Middle frontal gyrus (tissue), 1 donor: Measurements from ENCODE around the gene RABEP1.
"Not testable (repeated sequence)": the region's sequence is repeated elsewhere in the genome, so short reads cannot be mapped to it uniquely, and the experiment has no call there.

Experiments
- DNase-seq: peaks from one replicate; pipeline ENCODE4 v3.0.0-alpha.2; 2015; ENCODE audit warnings: low spot score; ENCODE audit errors: extremely low spot score

RABEP1 gene, protein sequence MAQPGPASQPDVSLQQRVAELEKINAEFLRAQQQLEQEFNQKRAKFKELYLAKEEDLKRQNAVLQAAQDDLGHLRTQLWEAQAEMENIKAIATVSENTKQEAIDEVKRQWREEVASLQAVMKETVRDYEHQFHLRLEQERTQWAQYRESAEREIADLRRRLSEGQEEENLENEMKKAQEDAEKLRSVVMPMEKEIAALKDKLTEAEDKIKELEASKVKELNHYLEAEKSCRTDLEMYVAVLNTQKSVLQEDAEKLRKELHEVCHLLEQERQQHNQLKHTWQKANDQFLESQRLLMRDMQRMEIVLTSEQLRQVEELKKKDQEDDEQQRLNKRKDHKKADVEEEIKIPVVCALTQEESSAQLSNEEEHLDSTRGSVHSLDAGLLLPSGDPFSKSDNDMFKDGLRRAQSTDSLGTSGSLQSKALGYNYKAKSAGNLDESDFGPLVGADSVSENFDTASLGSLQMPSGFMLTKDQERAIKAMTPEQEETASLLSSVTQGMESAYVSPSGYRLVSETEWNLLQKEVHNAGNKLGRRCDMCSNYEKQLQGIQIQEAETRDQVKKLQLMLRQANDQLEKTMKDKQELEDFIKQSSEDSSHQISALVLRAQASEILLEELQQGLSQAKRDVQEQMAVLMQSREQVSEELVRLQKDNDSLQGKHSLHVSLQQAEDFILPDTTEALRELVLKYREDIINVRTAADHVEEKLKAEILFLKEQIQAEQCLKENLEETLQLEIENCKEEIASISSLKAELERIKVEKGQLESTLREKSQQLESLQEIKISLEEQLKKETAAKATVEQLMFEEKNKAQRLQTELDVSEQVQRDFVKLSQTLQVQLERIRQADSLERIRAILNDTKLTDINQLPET

DNA sequence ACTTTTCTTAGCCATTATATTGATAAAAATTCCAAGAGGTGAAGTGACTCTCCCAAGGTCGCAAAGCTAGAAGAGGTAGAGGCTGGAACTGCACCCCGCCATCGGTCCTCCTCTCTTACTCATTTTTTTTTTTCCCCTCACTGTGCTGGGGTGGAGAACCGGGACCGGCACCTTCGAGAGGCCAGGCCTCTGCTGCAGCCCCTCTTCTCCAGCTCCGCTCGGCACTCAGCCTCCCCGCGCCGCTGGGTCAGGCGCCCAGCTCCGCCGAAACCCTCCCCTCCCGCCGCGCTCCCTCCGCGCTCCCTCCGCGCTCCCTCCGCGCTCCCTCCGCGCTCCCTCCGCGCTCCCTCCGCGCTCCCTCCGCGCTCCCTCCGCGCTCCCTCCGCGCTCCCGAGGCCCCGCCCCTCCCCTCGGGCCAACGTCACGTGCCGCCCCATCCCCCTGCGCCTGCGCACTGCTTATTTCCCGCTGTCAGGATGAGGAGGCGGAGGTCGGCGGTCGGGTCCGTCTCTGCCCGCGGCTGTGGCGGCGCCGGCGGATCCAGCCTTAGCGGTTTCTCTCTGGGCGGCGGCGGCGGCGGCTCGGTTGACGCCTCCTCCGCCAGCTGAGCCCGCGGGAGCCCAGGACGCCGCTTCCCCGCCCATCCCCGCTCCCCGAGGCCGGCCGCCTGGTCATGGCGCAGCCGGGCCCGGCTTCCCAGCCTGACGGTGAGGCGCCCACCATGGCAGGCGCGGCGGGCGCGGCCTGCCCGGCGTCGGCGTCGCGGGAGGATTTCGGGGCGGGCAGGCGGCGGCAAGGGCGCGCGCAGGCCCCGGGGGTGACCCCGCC lies at the start of gene RABEP1:
TSS of gene RABEP1 (plus strand) at position 471 of the 828 bp plus-strand sequence. CDS start at position 674, 203 bp downstream.
- peak; percentile 73 for DNase-seq

DNA sequence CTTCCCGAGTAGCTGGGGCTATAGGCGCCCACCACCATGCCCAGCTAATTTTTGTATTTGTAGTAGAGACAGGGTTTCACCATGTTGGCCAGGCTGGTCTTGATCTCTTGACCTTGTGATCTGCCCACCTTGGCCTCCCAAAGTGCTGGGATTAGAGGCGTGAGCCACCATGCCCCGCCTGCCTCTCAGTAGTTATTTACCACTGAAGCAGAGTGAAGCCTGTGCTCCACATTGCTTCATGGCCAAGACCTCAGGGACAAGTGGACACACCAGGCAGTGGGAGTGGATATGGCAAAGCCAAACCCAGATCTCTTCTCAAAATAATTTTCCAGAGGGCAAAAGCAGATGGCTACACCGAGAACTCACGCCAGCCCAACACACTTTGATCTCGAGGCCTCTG lies 48.6 kb upstream of the RABEP1 start:
- not testable (repeated sequence) for DNase-seq

DNA sequence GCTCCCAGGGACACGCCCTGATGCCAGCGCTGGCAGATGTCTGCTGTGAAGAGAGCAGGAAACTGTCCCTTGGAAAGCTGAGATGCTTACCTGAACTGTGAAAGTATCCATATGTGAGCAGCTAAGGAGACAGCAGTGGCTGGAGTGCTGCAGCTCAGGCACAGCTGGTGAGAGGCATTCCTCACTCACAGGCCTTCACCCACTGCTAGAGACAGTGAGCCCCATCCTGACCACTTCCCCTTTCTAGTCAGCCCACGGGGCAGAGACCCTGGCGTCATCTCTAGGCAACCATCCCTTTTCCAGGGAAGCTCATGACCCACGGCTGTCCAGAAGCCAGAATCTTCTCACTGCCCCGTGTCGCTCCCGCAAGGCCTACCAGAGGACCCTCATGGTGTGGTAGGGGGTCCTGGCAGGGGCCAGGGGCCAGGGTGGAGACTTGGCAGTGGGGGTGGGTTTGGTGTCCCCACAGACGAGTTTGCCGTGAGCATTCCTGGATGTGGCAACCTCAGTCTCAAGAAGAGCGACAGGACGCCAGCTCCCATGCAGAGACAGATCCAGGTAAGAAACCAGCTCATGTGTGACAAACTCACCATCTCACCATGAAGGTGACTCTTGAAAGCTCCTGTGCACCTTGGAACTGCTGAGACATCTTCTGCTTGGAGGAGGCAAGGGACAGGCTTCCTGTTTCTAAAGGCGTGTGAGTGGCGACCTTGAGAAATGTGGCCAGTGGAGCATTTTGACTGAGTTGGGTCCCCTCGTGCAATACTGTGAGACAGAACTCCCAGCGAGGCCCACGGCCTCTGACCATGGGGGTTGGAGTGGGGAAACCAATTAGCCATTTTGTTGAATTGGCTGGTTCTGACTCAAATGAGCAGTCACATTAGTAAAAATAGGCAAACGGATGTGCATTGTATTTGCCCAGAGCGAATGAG lies 47.2 kb upstream of the RABEP1 start, which contains the start of gene SCIMP:
TSS of gene SCIMP (minus strand) at position 216 of the 932 bp plus-strand sequence. CDS start at position 111, 105 bp downstream.
- no peak for DNase-seq

DNA sequence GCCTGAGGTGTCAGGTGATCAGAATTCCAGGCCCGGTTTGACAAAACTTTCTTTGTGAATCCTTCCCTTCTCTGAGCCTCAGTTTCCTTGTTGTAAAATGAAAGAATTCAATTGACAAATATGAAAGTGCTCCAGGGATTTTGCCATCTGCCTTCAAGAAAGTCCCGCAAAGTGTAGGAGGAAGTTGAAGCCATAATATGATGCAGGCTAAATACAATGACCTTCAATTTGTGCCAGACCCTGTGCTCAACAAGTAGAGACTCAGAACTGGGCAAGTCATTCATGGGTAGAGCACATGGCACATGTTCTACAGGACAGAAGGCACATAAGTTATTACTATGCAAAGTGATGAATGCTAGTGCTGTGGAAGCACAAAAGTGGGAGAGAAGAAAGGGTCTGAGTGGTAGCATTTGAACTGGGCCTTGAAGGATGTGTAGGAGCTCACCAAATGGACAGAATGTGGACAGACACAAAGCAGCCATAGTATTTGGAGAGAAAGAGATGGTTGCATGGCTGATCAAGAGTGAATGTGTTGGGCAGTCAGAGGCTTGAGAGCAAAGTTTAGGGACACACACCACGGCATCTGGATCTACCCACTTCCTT lies 45.0 kb upstream of the RABEP1 start:
- DNase-seq = no peak

DNA sequence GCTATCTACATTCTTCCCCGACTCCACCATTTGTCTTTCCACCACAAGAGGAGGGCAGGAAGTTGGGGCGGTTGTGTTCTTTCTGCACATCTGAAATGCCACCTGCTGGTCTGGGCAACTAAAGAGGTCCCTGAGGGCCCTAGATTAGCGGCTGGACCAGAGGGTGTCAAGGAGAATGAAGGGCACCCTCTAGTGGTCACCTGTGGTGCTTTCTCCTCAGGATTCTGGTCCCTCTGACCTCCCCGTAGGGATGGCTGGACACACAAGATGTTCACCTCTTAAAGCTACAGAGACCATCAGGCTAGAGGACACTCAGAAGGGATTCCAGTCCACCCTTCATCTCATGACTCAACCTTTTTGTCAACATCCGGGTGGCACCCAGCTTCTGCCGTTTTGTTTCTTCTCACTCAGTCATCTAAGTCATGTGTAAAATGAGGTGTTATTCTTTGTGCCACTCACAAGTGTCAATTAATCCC lies 44.5 kb upstream of the RABEP1 start:
- no peak for DNase-seq

DNA sequence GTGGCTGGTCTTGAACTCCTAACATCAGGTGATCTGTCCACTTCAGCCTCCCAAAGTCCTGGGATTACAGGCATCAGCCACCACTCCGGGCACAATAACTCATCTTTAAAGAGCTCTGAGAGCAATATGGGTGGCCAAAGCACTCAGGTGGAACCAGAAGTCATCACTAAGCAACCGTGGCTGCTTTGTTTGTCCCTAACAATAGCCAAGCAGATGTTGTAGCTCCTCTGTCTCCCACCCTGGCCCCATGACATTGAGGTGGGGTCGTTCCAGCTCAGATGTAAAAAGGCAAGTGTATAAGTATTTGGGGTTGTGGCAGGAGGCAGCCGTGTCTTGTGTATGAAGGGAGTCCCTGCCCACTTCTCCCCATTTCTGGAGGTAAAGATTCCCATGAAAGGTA lies 43.8 kb upstream of the RABEP1 start:
- no peak for DNase-seq

DNA sequence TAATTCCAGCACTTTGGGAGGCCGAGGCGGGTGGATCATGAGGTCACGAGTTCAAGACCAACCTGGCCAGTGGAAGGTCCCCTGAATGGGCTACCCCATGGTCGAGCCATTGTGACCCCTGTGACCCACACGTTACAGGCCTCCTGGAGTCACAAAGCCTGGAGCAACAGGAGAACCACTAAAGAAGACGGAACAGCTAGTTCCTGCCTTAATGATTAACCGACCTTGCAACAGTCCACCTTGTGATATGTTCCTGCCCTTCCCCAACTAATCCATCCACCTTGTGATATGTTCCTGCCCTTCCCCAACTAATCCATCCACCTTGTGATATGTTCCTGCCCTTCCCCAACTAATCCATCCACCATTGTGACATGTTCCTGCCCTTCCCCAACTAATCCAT lies 42.3 kb upstream of the RABEP1 start:
- not testable (repeated sequence) for DNase-seq

DNA sequence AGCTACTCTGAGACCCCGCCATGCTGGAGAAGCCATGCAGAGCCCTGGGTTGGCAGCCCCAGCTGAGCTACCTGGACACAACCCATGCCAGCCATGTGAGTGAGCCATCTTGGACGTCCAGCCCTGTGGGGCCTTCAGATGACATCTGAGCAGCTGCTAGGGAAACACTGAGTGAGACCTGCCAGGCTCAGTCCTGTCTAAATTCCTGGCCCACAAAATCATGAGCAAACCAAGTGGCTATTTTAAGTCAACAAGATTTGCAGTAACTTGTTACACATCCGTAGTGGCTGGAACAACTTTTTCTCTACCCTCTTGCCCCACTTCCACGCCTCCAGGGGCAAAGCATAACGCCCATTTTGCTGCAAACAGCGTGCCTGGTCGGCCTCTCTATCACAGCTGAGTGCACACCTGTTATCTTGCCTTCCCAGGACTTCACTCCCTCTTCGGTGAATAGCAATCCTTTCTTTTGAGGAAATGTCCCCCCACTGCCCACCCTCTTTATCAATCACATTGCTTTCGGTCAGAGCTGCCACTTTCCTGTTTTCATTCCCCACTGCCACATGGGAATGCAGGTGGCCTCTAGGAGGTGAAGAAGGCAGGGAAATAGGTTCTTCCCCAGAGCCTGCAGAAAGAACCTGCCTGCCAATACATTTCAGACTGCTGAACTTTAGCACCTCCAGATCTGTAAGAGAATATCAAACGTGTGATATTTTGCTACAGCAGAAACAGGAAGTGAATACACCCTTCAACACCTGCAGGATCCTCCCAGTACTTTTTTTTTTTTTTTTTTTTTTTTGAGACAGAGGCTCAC lies 40.0 kb upstream of the RABEP1 start:
- no peak for DNase-seq

DNA sequence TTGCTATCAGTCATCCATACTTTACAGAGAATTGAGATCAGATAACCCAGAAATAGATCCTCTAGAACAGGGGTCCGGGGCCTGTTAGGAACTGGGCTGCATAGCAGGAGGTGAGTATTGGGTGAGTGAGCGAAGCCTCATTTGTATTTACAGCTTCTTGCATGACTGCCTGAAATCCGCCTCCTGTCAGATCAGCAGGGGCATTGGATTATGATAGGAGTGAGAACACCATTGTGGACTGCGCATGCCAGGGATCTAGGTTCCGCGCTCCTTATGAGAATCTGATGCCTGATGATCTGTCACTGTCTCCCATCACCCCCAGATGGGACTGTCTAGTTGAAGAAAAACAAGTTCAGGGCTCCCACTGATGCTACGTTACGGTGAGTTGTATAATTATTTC lies 34.5 kb upstream of the RABEP1 start:
- DNase-seq = no peak

DNA sequence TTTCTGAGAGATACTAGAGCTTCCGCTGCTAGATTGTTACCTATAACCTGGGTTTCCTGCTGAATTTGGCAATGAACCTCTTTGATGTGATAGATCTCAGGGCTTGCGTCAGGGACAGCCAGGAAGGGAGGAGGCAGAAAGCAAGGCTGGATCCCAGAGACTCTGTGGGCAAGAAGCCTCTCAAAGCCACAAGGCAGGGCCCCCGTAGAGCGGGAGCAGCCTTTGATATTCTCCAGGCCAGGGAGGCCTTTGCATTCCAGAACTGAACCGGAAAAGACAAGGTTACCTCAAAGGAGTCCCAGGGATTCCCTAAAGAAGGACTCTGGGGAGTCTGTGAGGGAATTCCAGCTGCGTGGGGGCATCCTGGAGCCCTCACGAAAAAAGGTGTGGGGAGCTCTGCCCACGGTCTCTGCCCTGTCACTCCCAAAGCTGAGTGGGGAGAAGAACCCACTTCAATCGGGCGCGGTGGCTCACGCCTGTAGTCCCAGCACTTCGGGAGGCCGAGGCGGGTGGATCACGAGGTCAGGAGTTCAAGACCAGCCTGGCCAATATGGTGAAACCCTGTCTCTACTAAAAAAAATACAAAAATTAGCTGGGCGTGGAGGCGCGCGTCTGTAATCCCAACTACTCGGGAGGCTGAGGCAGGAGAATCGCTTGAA lies 33.1 kb upstream of the RABEP1 start:
- no peak for DNase-seq

DNA sequence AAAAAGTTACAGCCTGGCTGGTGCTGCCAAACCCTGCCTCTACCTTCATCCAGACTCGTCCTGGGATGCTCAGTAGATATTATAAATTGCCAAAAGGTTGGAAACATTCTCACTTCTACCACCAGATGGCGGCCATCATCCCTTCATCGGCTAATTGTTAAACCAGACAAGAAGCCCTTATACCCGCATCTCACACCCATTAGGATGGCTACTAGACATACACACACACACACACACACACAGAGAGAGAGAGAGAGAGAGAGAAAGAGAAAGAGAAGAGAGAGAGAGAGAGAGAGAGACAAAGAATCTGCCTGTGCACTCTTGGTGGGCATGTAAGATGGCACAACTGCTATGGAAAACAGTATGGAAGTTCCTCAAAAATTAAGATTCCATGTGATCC lies 32.5 kb upstream of the RABEP1 start:
- DNase-seq = peak; percentile 54

DNA sequence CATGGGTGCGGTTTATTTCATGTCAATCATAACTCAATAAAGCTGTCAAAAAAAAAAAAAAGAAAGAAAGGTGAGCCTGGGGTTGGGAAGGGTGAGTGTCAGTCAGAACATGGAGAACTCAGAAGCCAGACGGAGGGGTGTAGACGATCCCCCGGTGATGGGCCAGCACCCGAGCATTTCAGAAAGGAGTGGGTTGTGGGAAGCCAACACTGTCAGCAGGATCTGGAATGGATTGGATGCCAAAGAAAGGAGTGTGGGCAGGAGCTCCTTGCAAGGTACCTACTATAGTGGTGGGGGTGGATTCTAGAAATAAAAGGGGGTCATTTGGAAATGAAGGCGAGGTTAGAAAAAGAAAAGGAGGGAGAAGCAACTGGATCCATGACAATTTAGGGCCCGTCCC lies 27.7 kb upstream of the RABEP1 start:
- no peak for DNase-seq

DNA sequence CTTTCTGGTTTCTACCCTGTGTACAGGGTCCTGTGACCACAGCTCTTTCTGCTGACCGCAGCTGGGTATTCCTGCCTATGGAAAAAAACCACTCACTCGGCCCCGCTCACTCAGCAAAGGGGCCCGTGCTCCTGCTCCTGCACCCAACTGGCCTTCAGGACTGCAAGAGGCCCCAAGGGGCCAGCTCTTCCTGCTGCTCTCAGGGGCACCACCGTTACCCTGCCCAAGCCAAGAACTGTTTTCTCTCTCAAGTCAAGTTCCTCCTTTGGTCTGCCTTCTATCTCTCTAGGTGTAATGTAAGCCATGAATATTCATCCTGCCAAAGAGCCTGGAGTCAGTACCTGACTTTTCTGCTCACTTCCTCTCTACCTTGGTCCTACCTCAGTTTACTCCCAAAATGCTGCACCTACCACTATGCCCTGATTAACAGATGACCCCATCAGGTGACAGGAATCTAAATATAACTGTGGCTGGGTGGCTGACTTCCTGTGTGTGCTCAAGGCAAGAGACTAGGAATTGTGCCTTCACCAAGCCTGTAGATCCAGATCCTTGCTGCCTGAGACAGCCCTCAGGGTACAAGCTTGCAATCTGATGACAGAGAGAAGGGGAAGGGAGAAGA lies 27.1 kb upstream of the RABEP1 start:
- DNase-seq = no peak

DNA sequence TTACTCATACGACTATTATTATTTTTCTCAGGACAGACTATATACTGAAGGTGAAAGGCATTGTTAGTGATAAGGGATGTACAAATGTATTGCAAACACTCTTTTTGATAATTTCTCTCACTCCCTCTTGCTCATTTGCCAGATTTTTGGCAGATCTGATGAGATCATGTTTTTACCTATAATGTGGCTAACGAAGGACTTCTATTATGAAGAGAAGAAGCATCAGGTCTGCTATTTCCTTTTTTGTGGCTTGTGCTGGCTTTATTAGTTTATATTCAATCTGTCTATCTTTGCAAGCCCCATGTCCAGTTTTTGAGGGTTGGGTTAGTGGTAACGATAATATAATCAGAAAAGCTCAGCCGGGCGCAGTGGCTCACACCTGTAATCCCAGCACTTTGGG lies 25.0 kb upstream of the RABEP1 start:
- DNase-seq = no peak

DNA sequence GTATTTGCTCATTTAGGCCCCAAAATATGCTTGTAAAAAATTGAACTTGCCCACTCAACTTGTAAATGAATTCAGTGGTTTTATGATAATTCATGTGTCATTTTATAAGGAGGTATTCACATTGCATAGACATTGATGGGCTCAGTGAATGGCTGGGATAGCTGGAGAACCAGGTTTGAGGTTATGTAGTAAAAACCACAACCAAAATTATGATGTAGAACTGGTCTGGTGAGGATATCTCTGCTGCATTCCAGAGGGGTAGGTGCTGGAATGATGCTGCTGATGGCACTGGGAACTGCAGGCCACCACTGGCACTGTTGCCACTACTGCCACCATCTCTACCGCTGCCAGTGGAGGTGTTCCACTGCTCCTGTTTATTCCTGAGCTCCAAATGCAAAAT lies 21.5 kb upstream of the RABEP1 start:
- DNase-seq = no peak

DNA sequence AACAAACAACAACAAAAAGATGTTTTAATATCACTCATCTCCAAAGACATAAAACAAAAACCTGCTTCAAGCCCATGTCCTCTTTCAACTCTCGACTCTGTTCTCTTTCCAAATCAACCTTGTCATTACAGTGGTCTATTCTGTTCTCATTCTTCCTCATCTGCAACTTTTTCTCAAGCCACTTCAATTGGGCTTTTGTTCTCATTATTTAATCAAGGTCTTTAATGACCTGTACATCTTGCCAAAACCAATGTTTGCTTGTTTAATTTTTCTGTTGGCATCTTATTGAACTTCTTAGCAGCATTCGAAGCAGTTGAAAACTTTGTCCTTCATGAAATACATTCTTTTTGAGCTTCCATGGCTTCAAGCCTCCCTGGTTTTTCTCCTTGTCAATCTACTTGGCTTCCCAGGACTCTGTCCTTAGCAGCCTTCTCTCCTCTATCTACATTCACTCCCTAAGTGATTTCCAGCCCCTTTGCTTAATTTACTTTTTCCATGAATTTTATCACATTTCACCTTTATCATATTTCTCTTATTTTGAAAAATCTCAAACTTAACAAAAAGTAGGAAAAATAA lies 19.6 kb upstream of the RABEP1 start:
- no peak for DNase-seq

DNA sequence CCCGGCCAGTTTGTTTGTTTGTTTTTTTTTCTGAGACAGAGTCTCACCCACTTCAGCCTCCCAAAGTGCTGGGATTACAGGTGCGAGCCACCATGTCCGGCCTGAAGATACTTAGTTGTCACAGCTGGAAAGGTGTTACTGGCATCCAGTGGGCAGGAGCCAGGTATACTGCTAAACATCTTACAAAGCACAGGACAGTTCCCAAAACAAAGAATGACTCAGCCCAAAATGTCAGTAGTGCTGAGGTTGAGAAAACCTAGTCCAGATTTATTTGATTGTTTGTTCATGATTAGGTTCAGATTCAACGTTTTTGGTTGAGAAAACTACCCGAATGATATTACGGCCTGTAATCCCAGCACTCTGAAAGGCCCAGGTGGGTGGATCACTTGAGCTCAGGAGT lies 18.6 kb upstream of the RABEP1 start:
- no peak for DNase-seq

DNA sequence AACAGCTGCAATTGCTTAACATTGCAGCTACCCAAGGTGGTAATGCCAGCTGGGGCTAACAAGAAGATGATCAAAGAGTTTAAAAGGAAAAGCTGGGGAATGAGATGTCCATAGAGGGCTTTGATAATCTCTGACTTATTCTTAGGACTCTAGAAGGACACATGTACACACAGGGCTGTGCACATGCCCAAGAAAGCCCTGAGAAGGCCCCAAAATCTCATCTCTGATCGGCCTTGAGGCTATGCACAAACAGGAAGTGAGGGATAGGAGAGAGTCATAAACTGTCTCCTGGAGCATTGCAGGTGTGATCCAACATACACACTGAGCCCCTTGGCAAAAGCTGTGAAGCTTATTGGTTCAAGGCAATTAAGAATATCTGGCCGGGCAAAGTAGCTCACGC lies 17.2 kb upstream of the RABEP1 start:
- DNase-seq = no peak
